ENCODE results near the gene GFRA4.

DNA sequence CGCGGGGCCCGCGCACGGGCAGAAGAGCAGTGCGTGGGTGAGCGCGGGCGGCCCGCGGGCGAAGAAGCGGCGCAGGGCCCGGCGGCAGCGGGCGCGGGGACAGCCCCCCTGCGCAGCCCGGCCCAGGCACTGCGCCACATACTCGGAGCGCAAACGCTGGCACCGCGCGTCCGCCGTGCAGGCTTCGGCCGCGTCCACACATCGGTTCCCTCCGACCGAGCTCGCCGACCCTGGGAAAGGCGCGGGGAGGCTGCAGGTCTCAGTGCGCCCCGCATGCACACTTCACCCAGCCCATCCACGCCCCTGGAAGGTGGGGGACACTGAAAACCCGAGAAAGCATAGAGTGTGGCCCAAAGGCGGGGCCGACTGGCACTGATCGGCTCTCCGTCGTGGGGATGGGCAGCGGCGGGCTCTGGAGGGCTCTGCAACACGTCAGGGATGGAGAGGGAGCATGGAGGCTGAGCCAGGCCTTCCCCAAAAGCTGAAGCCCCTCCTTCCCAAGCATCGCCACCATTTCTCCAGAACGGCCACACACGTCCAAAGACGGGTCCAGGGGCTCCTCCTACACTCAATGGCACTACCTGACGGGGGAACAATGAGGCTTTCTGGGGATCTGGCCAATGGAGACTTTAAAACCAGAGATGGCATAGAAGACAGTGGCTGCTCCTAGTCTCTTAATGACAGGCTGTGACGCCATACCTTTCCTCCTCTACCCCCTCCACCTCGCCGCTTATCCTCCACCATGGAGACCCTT lies 2.0 kb downstream of the GFRA4 start:
- TF ChIP-seq JUN (IDR thresholded peaks at IDR 0.05) (no peak), EP300 (IDR thresholded peaks at IDR 0.05) (no peak), POLR2A (IDR thresholded peaks at IDR 0.05; ENCODE audit: low read length) (no peak), RAD21 (conservative IDR thresholded peaks at IDR 0.05 in 1 of 2, IDR thresholded peaks at IDR 0.05 in 1 of 2) (no peak), SMC3 (IDR thresholded peaks at IDR 0.05) (no peak), RCOR1 (IDR thresholded peaks at IDR 0.05; ENCODE audit: low read depth, low read length) (no peak), GATA3 (IDR thresholded peaks at IDR 0.05; ENCODE audit: borderline replicate concordance) (no peak), RFX5 (IDR thresholded peaks at IDR 0.05) (no peak), JUNB (IDR thresholded peaks at IDR 0.05) (no peak), KDM1A (IDR thresholded peaks at IDR 0.05; ENCODE audit: low read depth) (no peak), MAZ (IDR thresholded peaks at IDR 0.05; ENCODE audit: borderline replicate concordance, low read depth, low read length) (no peak)
- TF ChIP-seq, protein P1, sequence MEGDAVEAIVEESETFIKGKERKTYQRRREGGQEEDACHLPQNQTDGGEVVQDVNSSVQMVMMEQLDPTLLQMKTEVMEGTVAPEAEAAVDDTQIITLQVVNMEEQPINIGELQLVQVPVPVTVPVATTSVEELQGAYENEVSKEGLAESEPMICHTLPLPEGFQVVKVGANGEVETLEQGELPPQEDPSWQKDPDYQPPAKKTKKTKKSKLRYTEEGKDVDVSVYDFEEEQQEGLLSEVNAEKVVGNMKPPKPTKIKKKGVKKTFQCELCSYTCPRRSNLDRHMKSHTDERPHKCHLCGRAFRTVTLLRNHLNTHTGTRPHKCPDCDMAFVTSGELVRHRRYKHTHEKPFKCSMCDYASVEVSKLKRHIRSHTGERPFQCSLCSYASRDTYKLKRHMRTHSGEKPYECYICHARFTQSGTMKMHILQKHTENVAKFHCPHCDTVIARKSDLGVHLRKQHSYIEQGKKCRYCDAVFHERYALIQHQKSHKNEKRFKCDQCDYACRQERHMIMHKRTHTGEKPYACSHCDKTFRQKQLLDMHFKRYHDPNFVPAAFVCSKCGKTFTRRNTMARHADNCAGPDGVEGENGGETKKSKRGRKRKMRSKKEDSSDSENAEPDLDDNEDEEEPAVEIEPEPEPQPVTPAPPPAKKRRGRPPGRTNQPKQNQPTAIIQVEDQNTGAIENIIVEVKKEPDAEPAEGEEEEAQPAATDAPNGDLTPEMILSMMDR (IDR thresholded peaks at IDR 0.05), result no peak
- TF ChIP-seq, protein P2, sequence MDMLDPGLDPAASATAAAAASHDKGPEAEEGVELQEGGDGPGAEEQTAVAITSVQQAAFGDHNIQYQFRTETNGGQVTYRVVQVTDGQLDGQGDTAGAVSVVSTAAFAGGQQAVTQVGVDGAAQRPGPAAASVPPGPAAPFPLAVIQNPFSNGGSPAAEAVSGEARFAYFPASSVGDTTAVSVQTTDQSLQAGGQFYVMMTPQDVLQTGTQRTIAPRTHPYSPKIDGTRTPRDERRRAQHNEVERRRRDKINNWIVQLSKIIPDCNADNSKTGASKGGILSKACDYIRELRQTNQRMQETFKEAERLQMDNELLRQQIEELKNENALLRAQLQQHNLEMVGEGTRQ (IDR thresholded peaks at IDR 0.05), result no peak
- TF ChIP-seq, protein P3, sequence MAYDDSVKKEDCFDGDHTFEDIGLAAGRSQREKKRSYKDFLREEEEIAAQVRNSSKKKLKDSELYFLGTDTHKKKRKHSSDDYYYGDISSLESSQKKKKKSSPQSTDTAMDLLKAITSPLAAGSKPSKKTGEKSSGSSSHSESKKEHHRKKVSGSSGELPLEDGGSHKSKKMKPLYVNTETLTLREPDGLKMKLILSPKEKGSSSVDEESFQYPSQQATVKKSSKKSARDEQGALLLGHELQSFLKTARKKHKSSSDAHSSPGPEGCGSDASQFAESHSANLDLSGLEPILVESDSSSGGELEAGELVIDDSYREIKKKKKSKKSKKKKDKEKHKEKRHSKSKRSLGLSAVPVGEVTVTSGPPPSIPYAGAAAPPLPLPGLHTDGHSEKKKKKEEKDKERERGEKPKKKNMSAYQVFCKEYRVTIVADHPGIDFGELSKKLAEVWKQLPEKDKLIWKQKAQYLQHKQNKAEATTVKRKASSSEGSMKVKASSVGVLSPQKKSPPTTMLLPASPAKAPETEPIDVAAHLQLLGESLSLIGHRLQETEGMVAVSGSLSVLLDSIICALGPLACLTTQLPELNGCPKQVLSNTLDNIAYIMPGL (CRISPR knock-in tag; IDR thresholded peaks at IDR 0.05; ENCODE audit: borderline replicate concordance), result no peak
